ENCODE results near the gene GRIN3A.
A peak's percentile ranks its signal among the peaks of the same experiment; 100 is the strongest.

DNA sequence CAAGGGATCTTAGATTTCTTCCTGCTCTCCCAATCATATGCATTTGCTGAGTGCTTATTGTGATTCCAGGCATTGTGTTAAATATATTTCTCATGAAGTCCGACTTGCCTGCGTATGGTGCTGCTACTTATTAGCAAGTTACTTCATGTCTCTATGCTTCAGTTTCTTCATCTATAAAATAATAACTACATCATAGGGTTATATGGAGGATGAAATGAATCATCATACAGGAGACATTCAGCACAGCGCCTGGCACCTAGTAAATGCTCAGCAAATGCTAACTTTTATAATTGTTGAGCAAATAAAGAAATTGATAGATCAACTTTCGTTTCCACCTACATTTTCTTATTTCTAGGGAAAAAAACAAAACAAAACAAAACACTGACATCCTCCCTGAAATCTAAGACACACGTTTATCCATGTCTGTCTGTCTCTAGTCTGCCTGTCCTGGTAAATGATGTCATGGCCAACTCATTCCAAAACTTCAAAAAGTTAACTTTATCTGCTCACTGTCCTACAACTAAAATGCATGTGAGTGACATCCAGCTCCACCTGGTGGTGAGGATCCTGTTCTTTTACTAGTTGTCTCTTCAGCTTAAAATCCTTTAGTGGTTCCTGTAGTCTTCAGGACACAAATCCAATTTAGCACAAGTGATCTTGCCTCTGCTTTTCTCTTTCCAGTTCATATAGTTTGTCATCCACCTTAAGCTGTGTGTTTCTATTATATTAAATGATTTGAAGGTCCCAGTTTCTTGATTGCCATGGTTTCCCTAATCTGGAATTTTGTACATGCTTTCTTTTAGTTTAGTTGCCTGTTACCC, 171.3 kb downstream of the GRIN3A start:
- TF ChIP-seq, protein P1, sequence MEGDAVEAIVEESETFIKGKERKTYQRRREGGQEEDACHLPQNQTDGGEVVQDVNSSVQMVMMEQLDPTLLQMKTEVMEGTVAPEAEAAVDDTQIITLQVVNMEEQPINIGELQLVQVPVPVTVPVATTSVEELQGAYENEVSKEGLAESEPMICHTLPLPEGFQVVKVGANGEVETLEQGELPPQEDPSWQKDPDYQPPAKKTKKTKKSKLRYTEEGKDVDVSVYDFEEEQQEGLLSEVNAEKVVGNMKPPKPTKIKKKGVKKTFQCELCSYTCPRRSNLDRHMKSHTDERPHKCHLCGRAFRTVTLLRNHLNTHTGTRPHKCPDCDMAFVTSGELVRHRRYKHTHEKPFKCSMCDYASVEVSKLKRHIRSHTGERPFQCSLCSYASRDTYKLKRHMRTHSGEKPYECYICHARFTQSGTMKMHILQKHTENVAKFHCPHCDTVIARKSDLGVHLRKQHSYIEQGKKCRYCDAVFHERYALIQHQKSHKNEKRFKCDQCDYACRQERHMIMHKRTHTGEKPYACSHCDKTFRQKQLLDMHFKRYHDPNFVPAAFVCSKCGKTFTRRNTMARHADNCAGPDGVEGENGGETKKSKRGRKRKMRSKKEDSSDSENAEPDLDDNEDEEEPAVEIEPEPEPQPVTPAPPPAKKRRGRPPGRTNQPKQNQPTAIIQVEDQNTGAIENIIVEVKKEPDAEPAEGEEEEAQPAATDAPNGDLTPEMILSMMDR (IDR thresholded peaks at IDR 0.05; ENCODE audit: low read depth, low read length, poor library complexity, severe bottlenecking): peak; percentile 62
- TF ChIP-seq EZH2phosphoT487 (IDR thresholded peaks at IDR 0.05; ENCODE audit: borderline replicate concordance, low read length): no peak
